ENCODE data around the gene EXD3. TPM values are rescaled to one million over a fixed set of nuclear protein-coding genes. Genes with fewer than 3 reads are reported as not detected.

The EXD3 gene
- total RNA-seq, 1 donor from 2014 or later, result 24.5 TPM

DNA sequence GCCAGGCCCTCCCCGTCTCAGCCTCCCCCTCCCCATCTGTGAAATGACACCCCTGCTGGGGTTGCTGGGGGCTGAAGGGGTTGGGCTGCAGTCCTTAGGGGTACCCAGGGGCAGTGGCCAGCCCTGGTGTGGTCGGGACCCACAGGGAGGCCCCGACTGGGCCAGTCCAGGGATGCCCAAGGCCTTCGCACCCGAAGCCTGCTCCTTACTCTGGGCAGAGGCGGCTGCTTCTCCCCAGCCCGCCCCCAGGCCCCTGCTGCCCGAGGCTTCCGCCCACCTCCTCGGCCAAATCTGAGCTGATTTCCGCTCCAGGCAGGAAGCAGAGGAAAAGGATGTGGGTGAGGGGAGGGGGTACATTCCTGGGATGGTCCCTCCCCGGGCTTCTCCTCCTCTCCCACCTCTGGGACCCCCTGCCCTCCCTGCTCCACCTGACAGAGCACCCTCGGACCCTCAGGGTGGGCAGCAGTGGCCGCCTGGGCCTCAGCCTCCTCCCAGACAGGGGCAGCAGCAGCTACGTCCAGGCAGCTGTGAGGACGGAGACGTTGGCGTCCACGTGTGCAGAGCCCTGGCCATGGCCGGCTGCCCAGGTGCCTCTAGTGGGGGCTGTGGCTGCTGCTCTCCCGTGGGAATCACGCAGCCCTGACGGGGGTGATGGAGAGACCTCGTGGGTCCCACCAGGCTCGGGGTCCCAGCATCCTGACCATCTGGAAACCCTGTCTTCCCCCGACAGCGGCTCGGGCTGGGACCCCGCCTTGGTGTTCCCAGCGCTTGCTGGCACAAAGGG lies 116.7 kb downstream of the EXD3 start:
- H3K27me3 Mint-ChIP-seq (ENCODE audit: unreplicated experiment), result no peaks in the 10 kb centered on the region
- no peak overlapping the region for H3K27ac Mint-ChIP-seq (ENCODE audit: unreplicated experiment)
- H3K4me1 Mint-ChIP-seq (ENCODE audit: low read depth, unreplicated experiment), result peaks cover 3% of the 10 kb centered on the region
- peaks cover 4% of the 10 kb centered on the region for H3K9me3 Mint-ChIP-seq (ENCODE audit: unreplicated experiment)
- peak; percentile 36 for DNase-seq
- no peaks in the 10 kb centered on the region for H3K36me3 Mint-ChIP-seq (ENCODE audit: unreplicated experiment)
- no peak for TF ChIP-seq CTCF (IDR thresholded peaks at IDR 0.05; ENCODE audit: partially characterized antibody, unreplicated experiment)
- H3K4me3 Mint-ChIP-seq (ENCODE audit: unreplicated experiment), result no peak overlapping the region

- Mint-ChIP-seq H3K36me3 (ENCODE audit: unreplicated experiment) (no peaks in the 10 kb centered on the region), H3K27me3 (ENCODE audit: unreplicated experiment) (peaks cover 1% of the 10 kb centered on the region), H3K4me1 (ENCODE audit: low read depth, unreplicated experiment) (peaks cover 4% of the 10 kb centered on the region), H3K4me3 (ENCODE audit: unreplicated experiment) (no peak overlapping the region), H3K27ac (ENCODE audit: unreplicated experiment) (no peak overlapping the region), H3K9me3 (ENCODE audit: unreplicated experiment) (peaks cover 5% of the 10 kb centered on the region)
- DNase-seq, result no peak
- no peak for TF ChIP-seq CTCF (IDR thresholded peaks at IDR 0.05; ENCODE audit: partially characterized antibody, unreplicated experiment)
Measured at GRCh38 chr9:137305798-137306065, 117.2 kb downstream of the EXD3 start.

- Mint-ChIP-seq H3K36me3 (ENCODE audit: unreplicated experiment) (no peaks in the 10 kb centered on the region), H3K9me3 (ENCODE audit: unreplicated experiment) (peaks cover 5% of the 10 kb centered on the region), H3K27me3 (ENCODE audit: unreplicated experiment) (peaks cover 3% of the 10 kb centered on the region), H3K4me1 (ENCODE audit: low read depth, unreplicated experiment) (peaks cover 4% of the 10 kb centered on the region), H3K4me3 (ENCODE audit: unreplicated experiment) (peak overlapping the region; percentile 20), H3K27ac (ENCODE audit: unreplicated experiment) (peak overlapping the region; percentile 68)
- peak; percentile 81 for DNase-seq
- TF ChIP-seq CTCF (IDR thresholded peaks at IDR 0.05; ENCODE audit: partially characterized antibody, unreplicated experiment), result no peak
Measured at GRCh38 chr9:137305060-137305797, 117.7 kb downstream of the EXD3 start.

DNA sequence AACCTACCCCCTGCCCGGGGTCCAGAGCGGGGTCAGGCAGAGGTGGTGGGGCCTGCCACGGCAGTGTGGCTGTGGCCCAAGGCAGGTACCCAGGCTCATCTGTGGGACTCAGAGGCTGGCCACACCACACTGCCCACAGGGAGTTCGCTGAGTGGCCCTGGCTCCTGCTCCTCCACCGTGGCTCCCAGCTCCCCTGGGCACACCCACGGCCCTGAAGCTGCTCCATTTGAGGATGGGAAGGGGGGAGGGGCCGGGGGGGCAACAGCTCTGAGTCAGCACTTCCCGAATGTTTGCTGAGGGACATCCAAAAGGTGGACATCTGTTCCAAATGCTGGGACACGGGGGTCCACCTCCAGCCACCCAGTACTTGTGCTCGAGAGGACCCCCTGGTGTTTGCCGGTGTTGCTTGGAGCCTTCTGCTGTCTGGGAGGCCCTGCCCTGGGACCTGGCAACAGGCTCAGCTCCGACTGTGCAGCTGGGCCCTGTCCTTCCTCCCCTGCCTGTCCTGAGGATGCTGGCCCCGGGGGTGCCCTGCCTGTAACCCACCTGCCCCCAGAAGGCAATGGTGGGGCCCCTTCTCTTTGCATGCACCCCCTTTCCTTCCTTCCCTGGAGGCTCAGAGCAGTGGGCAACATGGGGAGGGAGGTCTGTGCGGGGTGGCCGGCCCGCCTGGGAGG lies 118.4 kb downstream of the EXD3 start:
- H3K27me3 Mint-ChIP-seq (ENCODE audit: unreplicated experiment), result peaks cover 7% of the 10 kb centered on the region
- H3K36me3 Mint-ChIP-seq (ENCODE audit: unreplicated experiment), result no peaks in the 10 kb centered on the region
- TF ChIP-seq CTCF (IDR thresholded peaks at IDR 0.05; ENCODE audit: partially characterized antibody, unreplicated experiment), result no peak
- H3K4me1 Mint-ChIP-seq (ENCODE audit: low read depth, unreplicated experiment), result peaks cover 8% of the 10 kb centered on the region
- H3K4me3 Mint-ChIP-seq (ENCODE audit: unreplicated experiment), result peak overlapping the region; percentile 20
- H3K27ac Mint-ChIP-seq (ENCODE audit: unreplicated experiment), result peak overlapping the region; percentile 68
- peaks cover 7% of the 10 kb centered on the region for H3K9me3 Mint-ChIP-seq (ENCODE audit: unreplicated experiment)
- DNase-seq, result peak; percentile 68

Data from glutamatergic neuron (in vitro differentiated cells).